Glomerular visceral epithelial cell (primary cell): ENCODE results near the gene CALR3.

Experiments used
- DNase-seq: peaks from one replicate; pipeline ENCODE4 v3.0.0-alpha.2; 2016; ENCODE audit errors: extremely low spot score

CALR3 gene

DNA sequence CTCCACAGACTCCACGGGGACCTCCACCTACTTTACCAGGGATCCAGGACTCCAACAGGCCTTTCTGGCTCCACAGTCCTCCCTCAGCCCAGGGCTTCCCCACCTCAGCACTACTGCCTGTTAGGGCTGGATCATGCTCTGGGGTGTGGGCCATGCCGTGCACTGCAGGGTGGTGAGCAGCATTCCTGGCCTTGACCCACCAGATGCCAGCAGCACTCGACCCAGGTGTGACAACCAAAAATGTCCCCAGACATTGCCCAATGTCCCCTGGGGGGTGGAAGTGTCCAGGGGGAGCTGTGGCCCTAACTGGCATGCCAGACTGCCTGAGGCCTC lies 66.2 kb downstream of the CALR3 start:
- no peak for DNase-seq

DNA sequence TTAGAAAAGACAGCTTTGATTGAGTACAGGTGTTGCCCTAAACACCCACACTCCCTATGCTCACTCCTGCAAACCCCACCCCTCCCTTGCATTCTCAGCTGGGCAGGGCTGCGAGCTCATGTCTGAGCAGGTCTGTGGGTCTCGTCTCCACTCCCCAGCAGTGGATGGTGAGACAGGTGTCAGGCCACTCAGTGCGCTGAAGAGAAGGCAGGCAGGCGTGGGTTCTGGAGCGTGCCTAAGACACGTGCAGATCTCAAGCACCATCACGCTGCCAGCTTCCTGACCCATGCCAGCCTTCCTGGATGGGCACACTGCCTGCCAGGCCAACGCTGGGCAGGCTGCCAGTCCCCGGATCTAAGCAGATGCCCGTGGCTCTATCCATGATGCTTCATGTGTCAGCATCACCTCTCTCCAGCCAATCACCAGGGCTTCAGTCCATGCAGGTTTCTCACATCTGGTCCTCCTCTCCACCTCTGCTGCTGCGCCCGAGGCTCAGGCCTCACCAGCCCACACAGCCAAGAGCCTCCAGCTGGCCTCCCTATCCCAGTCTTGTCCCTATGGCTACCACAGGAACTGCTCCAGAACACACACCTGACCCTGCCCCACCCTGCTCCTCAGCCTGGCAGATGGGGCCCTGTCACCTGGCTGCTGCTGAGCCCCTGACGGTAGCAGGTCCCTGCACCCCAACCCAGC lies 66.8 kb downstream of the CALR3 start:
- no peak for DNase-seq
